PC-3 (cell line): Measurements from ENCODE around the gene STIM1. TPM values are rescaled to one million over a fixed set of nuclear protein-coding genes. Genes with fewer than 3 reads are reported as not detected.

Source experiments
- ATAC-seq: fragments of 200-7000 bp; cut with Tn5 transposase; 2 replicates; pipeline ENCODE4 v1.9.1; 2020; ENCODE audit warnings: mild to moderate bottlenecking, moderate library complexity
- BruUV-seq: library from RNA; stranded (reverse); fragments of 400-500 nt; replicated peaks from 2 replicates; lab custom pipeline; 2021; lab: Mats Ljungman, UMichigan
- CTCF ChIA-PET: fragments of 300-600 bp; sonication (Branson Sonifier 250); formaldehyde crosslinking; loops from one replicate; lab custom pipeline; 2022; ENCODE audit warnings: antibody characterized with exemption; lab: Charles Lee
- POLR2A ChIA-PET: fragments of 300-600 bp; sonication (Branson Sonifier 250); formaldehyde crosslinking; loops from one replicate; lab custom pipeline; 2022; ENCODE audit warnings: antibody characterized with exemption; ENCODE audit not compliant: unreplicated experiment; lab: Charles Lee
- DNase-seq: peaks from one replicate; pipeline ENCODE4 v3.0.0-alpha.2; 2015
- H2AFZ ChIP-seq: fragments of 300-600 bp; sonication (generic); 2 replicates; pipeline ENCODE4 v1.6.0; 2016; ENCODE audit warnings: antibody characterized with exemption, low read length
- H3F3A ChIP-seq: fragments of 300-600 bp; sonication (generic); one replicate; pipeline ENCODE4 v1.6.0; 2017; ENCODE audit warnings: antibody characterized with exemption, low read length, control low read depth, mild to moderate bottlenecking; ENCODE audit not compliant: unreplicated experiment
- H3K27ac ChIP-seq: fragments of 300-600 bp; sonication (generic); 2 replicates; pipeline ENCODE4 v1.5.1; 2016; ENCODE audit warnings: mild to moderate bottlenecking, low read length
- H3K27me3 ChIP-seq: fragments of 300-600 bp; sonication (generic); 2 replicates; pipeline ENCODE4 v1.6.1; 2016; ENCODE audit warnings: low read length, mixed read lengths
- H3K36me3 ChIP-seq: fragments of 300-600 bp; sonication (generic); 2 replicates; pipeline ENCODE4 v1.6.1; 2016; ENCODE audit warnings: low read depth, mixed run types, low read length, mixed read lengths
- H3K4me1 ChIP-seq: fragments of 300-600 bp; sonication (generic); 2 replicates; pipeline ENCODE4 v1.5.1; 2016; ENCODE audit warnings: low read length; ENCODE audit not compliant: insufficient read depth
- H3K4me2 ChIP-seq: fragments of 300-600 bp; sonication (generic); 2 replicates; pipeline ENCODE4 v1.6.0; 2016; ENCODE audit warnings: low read length
- H3K4me3 ChIP-seq: fragments of 300-600 bp; sonication (generic); 2 replicates; pipeline ENCODE4 v1.5.1; 2016; ENCODE audit warnings: mild to moderate bottlenecking, low read length, mixed read lengths
- H3K79me2 ChIP-seq: fragments of 300-600 bp; sonication (generic); 2 replicates; pipeline ENCODE4 v1.6.1; 2017; ENCODE audit warnings: low read length, mixed read lengths
- H3K9ac ChIP-seq: fragments of 300-600 bp; sonication (generic); 2 replicates; pipeline ENCODE4 v1.6.0; 2016; ENCODE audit warnings: mild to moderate bottlenecking, low read length
- H3K9me2 ChIP-seq: fragments of 300-600 bp; sonication (generic); replicated peaks from 2 replicates; pipeline ENCODE4 v1.6.1; 2016; ENCODE audit warnings: mixed run types, low read length, mixed read lengths
- H3K9me3 ChIP-seq: fragments of 300-600 bp; sonication (generic); 2 replicates; pipeline ENCODE4 v1.6.1; 2016; ENCODE audit warnings: low read length, mixed read lengths
- H4K20me1 ChIP-seq: fragments of 300-600 bp; sonication (generic); 2 replicates; pipeline ENCODE4 v1.6.1; 2016; ENCODE audit warnings: low read length, mixed read lengths
- CTCF ChIP-seq: fragments of 300-600 bp; sonication (generic); conservative IDR thresholded peaks from 2 replicates; pipeline ENCODE4 v1.5.1; 2017; ENCODE audit warnings: antibody characterized with exemption, low read depth, mild to moderate bottlenecking, low read length
- EZH2 ChIP-seq: fragments of 300-600 bp; sonication (generic); IDR thresholded peaks from one replicate; pipeline ENCODE4 v1.6.1; 2017; ENCODE audit warnings: antibody characterized with exemption, mild to moderate bottlenecking, low read length; ENCODE audit not compliant: unreplicated experiment
- EZH2phosphoT487 ChIP-seq: fragments of 300-600 bp; sonication (generic); IDR thresholded peaks from 2 replicates; pipeline ENCODE4 v1.6.1; 2018; ENCODE audit warnings: mild to moderate bottlenecking, antibody characterized with exemption, low read length, borderline replicate concordance
- intact Hi-C: fragments of 100-400 bp; cut with micrococcal nuclease; formaldehyde crosslinking; loops from 2 replicates; pipeline ENCODE4 v1.9.0; 2023
- total RNA-seq: library from RNA; depleted of rRNA; stranded (reverse); fragments of >200 nt; gene quantifications from 2 replicates; pipeline ENCODE4 v1.2.3, GENCODE V29; 2014

The STIM1 gene
- total RNA-seq, 1 experiment from 2014 or later, result 22.8 TPM

GRCh38 chr11:3929649-3930048 lies 74.2 kb downstream of the STIM1 start:
- Histone ChIP-seq H3K27ac (no peak overlapping the region), H4K20me1 (no peaks in the 10 kb centered on the region), H3F3A (no peaks in the 10 kb centered on the region), H3K27me3 (no peaks in the 10 kb centered on the region), H3K9me3 (no peaks in the 10 kb centered on the region), H3K9me2 (no peaks in the 10 kb centered on the region), H3K79me2 (no peaks in the 10 kb centered on the region), H3K36me3 (no peaks in the 10 kb centered on the region), H3K4me3 (no peak overlapping the region), H3K4me2 (no peak overlapping the region), H3K9ac (no peak overlapping the region), H3K4me1 (0 out of 2 replicates have a peak, but pooled peaks cover 6% of the 10 kb centered on the region), H2AFZ (no peak overlapping the region)
- no peak for TF ChIP-seq EZH2
- intact Hi-C loops, result no loop called here
- DNase-seq (no peak), ATAC-seq (no peak)
- CTCF ChIA-PET, result no interaction called here
- POLR2A ChIA-PET, result no interaction called here
- BruUV-seq, result no TSS peak

- no TSS peak for BruUV-seq
- CTCF ChIA-PET, result no interaction called here
Measured at GRCh38 chr11:3932698-3933097, 77.2 kb downstream of the STIM1 start.

GRCh38 chr11:3933165-3933628 lies 77.7 kb downstream of the STIM1 start:
- H2AFZ ChIP-seq, result no peak overlapping the region
- H4K20me1 ChIP-seq, result no peaks in the 10 kb centered on the region
- no peak overlapping the region for H3K9ac ChIP-seq
- H3K36me3 ChIP-seq, result no peaks in the 10 kb centered on the region
- no peak overlapping the region for H3K4me3 ChIP-seq
- no peaks in the 10 kb centered on the region for H3K9me2 ChIP-seq
- H3K4me2 ChIP-seq, result no peak overlapping the region
- H3F3A ChIP-seq, result no peaks in the 10 kb centered on the region
- no peaks in the 10 kb centered on the region for H3K79me2 ChIP-seq
- DNase-seq (no peak), ATAC-seq (no peak)
- ChIA-PET POLR2A (interaction anchor here (0.7 kb wide), 1 partner anchor 115 kb away, joined by 4 read pairs; no protein-coding TSS in a partner anchor), CTCF (no interaction called here)
- intact Hi-C loops, result no loop called here
- no TSS peak for BruUV-seq
- H3K4me1 ChIP-seq, result no peaks in the 10 kb centered on the region
- H3K9me3 ChIP-seq, result no peaks in the 10 kb centered on the region
- TF ChIP-seq EZH2 (no peak), EZH2phosphoT487 (no peak), CTCF (no peak)
- no peaks in the 10 kb centered on the region for H3K27me3 ChIP-seq
- no peak overlapping the region for H3K27ac ChIP-seq

More at GRCh38 chr11:3932698-3933097, 77.2 kb downstream of the STIM1 start:
- Histone ChIP-seq H4K20me1 (no peaks in the 10 kb centered on the region), H3K9me2 (no peaks in the 10 kb centered on the region), H2AFZ (no peak overlapping the region), H3K9me3 (no peaks in the 10 kb centered on the region), H3K27me3 (no peaks in the 10 kb centered on the region), H3K4me2 (no peak overlapping the region), H3K4me3 (no peak overlapping the region), H3K36me3 (no peaks in the 10 kb centered on the region), H3K9ac (no peak overlapping the region), H3K27ac (no peak overlapping the region), H3F3A (no peaks in the 10 kb centered on the region), H3K79me2 (no peaks in the 10 kb centered on the region), H3K4me1 (no peaks in the 10 kb centered on the region)
- POLR2A ChIA-PET, result interaction anchor here (0.7 kb wide), 1 partner anchor 115 kb away, joined by 4 read pairs; no protein-coding TSS in a partner anchor
- TF ChIP-seq EZH2phosphoT487, result no peak
- no peak for TF ChIP-seq CTCF
- no peak for TF ChIP-seq EZH2
- DNase-seq, result no peak
- no peak for ATAC-seq
- intact Hi-C loops, result no loop called here
